Stimulated activated CD8-positive, alpha-beta memory T cell treated with anti-CD3 and anti-CD28 coated beads, Interleukin-12 subunit alpha, Interleukin-12 subunit beta, amount 100 ng/mL, for 4 hours (primary cell): Measurements from ENCODE around the gene YIF1A.

ENCODE experiments used
- DNase-seq: peaks from one replicate; pipeline ENCODE4 v3.0.0-alpha.2; 2020; ENCODE audit warnings: low read depth

The YIF1A gene

GRCh38 chr11:66243782-66244535 is 45.0 kb downstream of the YIF1A start:
- no peak for DNase-seq

DNA sequence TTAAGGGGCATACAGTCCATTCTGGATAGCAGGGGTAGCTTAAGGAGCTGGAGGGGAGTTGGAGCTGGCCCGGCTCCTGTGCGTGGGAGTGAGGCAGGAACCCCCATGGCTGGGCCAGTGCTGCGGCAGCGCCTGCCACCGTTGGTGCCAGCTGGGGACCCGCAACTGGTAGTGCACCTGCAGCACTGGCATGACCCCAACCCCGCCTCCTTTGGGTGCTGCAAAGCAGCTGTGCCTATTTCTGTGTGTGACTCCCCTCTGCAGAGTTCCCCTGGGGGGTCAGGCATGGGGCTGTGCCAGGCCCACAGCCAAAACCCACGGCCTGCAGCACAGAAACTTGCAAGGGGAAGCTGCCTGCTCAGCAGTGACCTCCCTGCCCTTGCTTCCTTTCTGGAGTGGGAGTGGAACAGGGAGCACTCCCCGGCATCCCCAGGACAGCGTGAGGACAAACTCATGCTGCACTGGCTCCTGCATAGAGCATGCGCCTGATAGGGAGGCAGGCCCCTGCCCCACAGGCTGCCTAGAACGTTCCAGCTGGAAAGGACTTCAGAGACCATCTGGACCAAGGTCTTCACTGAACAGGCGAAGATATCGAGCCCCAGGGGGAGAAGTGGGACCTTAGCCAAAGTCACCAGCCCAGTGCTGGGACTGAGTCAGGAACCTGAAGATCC is 46.7 kb downstream of the YIF1A start:
- no peak for DNase-seq

- DNase-seq: no peak
Observed at GRCh38 chr11:66240781-66241136, 48.2 kb downstream of the YIF1A start.

DNA sequence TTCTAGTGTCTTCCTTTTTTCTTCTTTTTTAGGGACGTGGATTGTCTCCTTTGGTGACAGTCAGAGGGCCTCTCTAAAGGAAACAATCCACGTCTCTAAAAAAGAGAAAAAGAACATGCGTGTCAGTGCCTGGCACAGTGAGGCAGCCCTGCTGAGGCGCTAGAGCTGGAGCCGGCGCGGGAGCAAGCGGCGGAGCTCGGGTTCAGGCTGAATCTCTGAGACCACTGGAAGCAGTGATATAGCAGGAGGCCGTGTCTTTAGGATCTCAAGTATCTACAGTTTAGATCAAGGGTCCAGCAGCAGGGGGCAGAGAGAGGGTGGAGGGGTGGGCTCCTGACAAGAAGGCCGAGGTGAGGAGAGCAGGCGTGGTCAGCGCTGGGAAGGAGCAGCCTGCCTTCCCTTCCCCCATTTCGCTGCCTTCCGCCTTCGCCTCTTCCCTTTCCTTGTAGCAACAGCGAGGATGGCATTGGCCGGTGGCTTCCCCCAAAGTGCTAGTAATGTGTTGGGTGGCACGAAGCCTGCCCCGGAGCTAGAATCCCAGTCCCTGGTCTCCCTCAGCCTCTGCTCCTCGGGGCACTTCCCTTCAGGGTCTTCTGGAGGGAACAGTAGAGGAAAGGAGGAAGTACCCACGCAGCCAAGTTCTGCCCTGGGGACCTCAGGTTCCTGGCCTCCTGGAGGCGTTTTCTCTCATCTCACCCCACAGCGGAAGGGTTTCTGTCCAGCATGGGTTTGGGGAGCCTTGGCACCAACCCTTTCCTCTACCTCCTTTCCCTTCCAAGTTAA is 48.8 kb downstream of the YIF1A start:
- DNase-seq: no peak

GRCh38 chr11:66239511-66239910 is 49.4 kb downstream of the YIF1A start:
- DNase-seq: no peak

- DNase-seq: no peak
Observed at GRCh38 chr11:66238786-66239413, 50.0 kb downstream of the YIF1A start.

- DNase-seq: no peak
Observed at GRCh38 chr11:66237867-66238266, 51.1 kb downstream of the YIF1A start.

DNA sequence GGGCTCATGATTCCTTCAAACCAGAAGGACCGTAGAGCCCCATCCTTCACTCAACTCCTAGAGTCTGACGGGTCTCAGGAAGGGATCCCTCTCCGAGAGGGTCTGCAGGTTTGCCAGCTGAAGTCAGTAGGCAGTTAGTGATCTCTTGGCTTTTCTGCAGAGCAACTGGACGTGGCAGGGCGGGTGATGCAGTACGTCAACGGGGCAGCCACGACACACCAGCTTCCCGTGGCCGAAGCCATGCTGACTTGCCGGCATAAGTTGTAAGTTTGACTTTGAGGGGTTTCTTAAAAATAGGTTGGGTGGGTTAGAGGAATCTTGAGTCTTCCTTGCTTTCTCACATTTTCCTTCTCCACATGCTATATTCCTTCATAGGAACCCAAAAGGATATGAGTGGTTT is 53.8 kb downstream of the YIF1A start:
- no peak for DNase-seq
